ENCODE data around the gene RARS2. TPM values are rescaled to one million over a fixed set of nuclear protein-coding genes. Genes with fewer than 3 reads are reported as not detected.

Gene RARS2
- total and polyA plus RNA-seq, 2 of the 8 experiments (the other 6 are each of a cell fraction or from before 2014, with no cell fraction given): 10.2 to 40.5 TPM

DNA sequence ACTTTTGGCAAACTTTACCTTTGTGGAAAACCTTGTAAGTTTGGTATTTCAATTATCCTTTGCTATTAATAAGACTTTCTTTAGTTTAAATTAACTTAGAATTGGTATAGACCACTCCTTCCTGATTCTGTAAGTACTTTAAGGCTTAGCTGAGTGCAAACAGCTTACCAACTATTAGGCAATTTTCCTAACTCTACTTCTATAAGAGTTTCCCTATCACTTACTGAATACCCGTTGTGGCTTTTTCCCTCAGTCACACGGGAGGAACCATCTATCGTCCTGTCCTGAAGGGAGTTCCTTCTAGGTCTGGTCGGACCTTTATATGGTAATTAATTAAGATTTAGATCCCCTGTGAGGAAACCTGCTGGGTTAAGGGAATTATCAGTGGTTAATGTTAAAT lies 107.4 kb downstream of the RARS2 start:
- Histone ChIP-seq H3K18ac (ENCODE audit: extremely low read depth, low read length) (no peak overlapping the region), H3K4me2 (ENCODE audit: insufficient read depth in 1 of 2, low read depth in 2 of 2, low read length in 2 of 2) (no peak overlapping the region), H3K56ac (replicated peaks; ENCODE audit: insufficient read length, low read depth, low read length) (no peak overlapping the region), H2BK5ac (ENCODE audit: low read depth, low read length) (no peak overlapping the region), H4K5ac (ENCODE audit: insufficient read length, low read depth, low read length) (no peak overlapping the region), H3K4ac (replicated peaks; ENCODE audit: insufficient read length, low read depth, low read length) (no peak overlapping the region), H2AFZ (ENCODE audit: low read length) (no peak overlapping the region), H2BK15ac (ENCODE audit: low read length) (no peak overlapping the region), H3K4me3 (ENCODE audit: extremely low read depth in 1 of 4, insufficient read depth in 2 of 4, low read depth in 3 of 4, low read length in 4 of 4) (no peak overlapping the region), H2BK120ac (replicated peaks; ENCODE audit: low read depth, low read length) (no peak overlapping the region), H3K9ac (replicated peaks in 1 of 4; ENCODE audit: extremely low read depth in 1 of 4, low read depth in 3 of 4, low read length in 3 of 4) (no peak overlapping the region), H2AK5ac (ENCODE audit: low read depth, low read length) (no peak overlapping the region), H4K91ac (replicated peaks; ENCODE audit: insufficient read length, low read length) (no peak overlapping the region), H3K27ac (ENCODE audit: low read depth, low read length) (no peak overlapping the region), H3K36me3 (ENCODE audit: control insufficient read depth in 2 of 4, insufficient read depth in 4 of 4, low read length in 3 of 4) (no peaks in the 10 kb centered on the region), H4K20me1 (replicated peaks in 1 of 2; ENCODE audit: control insufficient read depth in 1 of 2, insufficient read depth in 2 of 2, low read length in 2 of 2) (no peaks in the 10 kb centered on the region), H3K27me3 (replicated peaks in 1 of 4; ENCODE audit: control insufficient read depth in 3 of 4, extremely low read depth in 1 of 4, insufficient read depth in 3 of 4, low read length in 3 of 4) (no peaks in the 10 kb centered on the region), H2BK20ac (ENCODE audit: low read length) (no peak overlapping the region), H3K23ac (ENCODE audit: insufficient read length) (no peak overlapping the region), H4K8ac (ENCODE audit: extremely low read depth, insufficient read depth, low read length) (no peak overlapping the region), H3K14ac (ENCODE audit: insufficient read length) (no peak overlapping the region), H3K4me1 (replicated peaks in 1 of 4; ENCODE audit: control insufficient read depth in 3 of 4, insufficient read depth in 4 of 4, low read length in 3 of 4) (peaks cover 7 to 8% (median 7%) of the 10 kb centered on the region in 4 experiments), H3K79me1 (ENCODE audit: low read depth, low read length) (no peaks in the 10 kb centered on the region), H3K9me3 (ENCODE audit: insufficient read depth in 2 of 2, low read depth in 1 of 2, low read length in 1 of 2) (no peaks in the 10 kb centered on the region), H3K79me2 (ENCODE audit: control insufficient read depth in 1 of 2, insufficient read depth in 2 of 2, low read length in 2 of 2) (no peaks in the 10 kb centered on the region), H3K23me2 (ENCODE audit: low read depth, low read length) (no peaks in the 10 kb centered on the region), H2BK12ac (ENCODE audit: low read depth, low read length) (no peak overlapping the region)
- TF ChIP-seq NANOG (IDR thresholded peaks at IDR 0.05; ENCODE audit: insufficient read depth, low read depth, low read length, poor library complexity, severe bottlenecking): no peak
- TF ChIP-seq ASH2L (IDR thresholded peaks at IDR 0.05; ENCODE audit: low read length): no peak
- no peak for TF ChIP-seq RNF2 (IDR thresholded peaks at IDR 0.05; ENCODE audit: borderline replicate concordance, low read depth, low read length, missing control alignments, poor library complexity, severe bottlenecking)
- FAIRE-seq (no peak), DNase-seq (ENCODE audit: low read depth in 1 of 2, low spot score in 2 of 2) (no peak)
- ChIA-PET POLR2A (ENCODE audit: partially characterized antibody) (no interaction called here), CTCF (ENCODE audit: partially characterized antibody) (interaction anchor here (0.6 to 1.2 kb wide), 2 partner anchors 17 to 89 kb away, joined by 3 read pairs; no protein-coding TSS in a partner anchor)
- 90% methylated on average over 4 of the region's 4 CpGs; no CpG with 5 or more reads in 1 of the 2 experiments for WGBS, 2 experiments (ENCODE audit: extremely low coverage in 1 of 2, insufficient coverage in 1 of 2, insufficient read length in 1 of 2, insufficient replicate concordance in 2 of 2, low coverage in 1 of 2, low lambda C conversion rate in 2 of 2, missing lambda C conversion rate in 1 of 2)

Data from H1 (cell line).